ENCODE results near the gene SCUBE2.

- TF ChIP-seq CTCF (conservative IDR thresholded peaks at IDR 0.05 in 1 of 2, IDR thresholded peaks at IDR 0.05 in 1 of 2; ENCODE audit: low read depth in 1 of 2, low read length in 2 of 2) (no peak), EZH2 (IDR thresholded peaks at IDR 0.05; ENCODE audit: low read length, missing control alignments) (no peak)
These were observed 101.9 kb downstream of the SCUBE2 start for GRCh38 chr11:8989453-8989852.
